Measurements from ENCODE around the gene TRPM5.

- no peak for TF ChIP-seq EZH2 (optimal IDR thresholded peaks at IDR 0.05; ENCODE audit: low read depth, low read length)
- no peak for TF ChIP-seq CTCF (IDR thresholded peaks at IDR 0.05; ENCODE audit: low read length)
- no peak for TF ChIP-seq EZH2phosphoT487 (IDR thresholded peaks at IDR 0.05; ENCODE audit: low read length)
Observed at GRCh38 chr11:2395211-2395730, 49.0 kb downstream of the TRPM5 start.

Data from MM.1S (cell line).